ENCODE data around the gene TMEM121B. TPM values are rescaled to one million over a fixed set of nuclear protein-coding genes. Genes with fewer than 3 reads are reported as not detected.

The TMEM121B gene
- total RNA-seq, 1 experiment from 2014 or later: 8.1 TPM

GRCh38 chr22:17087498-17088131 lies 33.5 kb downstream of the TMEM121B start:
- H4K91ac ChIP-seq (ENCODE audit: insufficient read length, low read depth, low read length): no peak overlapping the region
- no peak overlapping the region for H2AK5ac ChIP-seq (ENCODE audit: insufficient read length, low read length)
- H4K5ac ChIP-seq (ENCODE audit: insufficient read length, low read depth, low read length): no peak overlapping the region
- no peak overlapping the region for H3K14ac ChIP-seq (ENCODE audit: insufficient read depth, low read length)
- H2BK20ac ChIP-seq (ENCODE audit: low read depth, low read length, poor library complexity, severe bottlenecking): no peak overlapping the region
- no peak for TF ChIP-seq CTCF (conservative IDR thresholded peaks at IDR 0.05)
- H2BK120ac ChIP-seq (ENCODE audit: low read depth, low read length, poor library complexity, severe bottlenecking): no peak overlapping the region
- H3T11ph ChIP-seq (ENCODE audit: low read length): no peak overlapping the region
- no peak overlapping the region for H2BK12ac ChIP-seq (ENCODE audit: insufficient read length, low read depth, low read length)
- no peaks in the 10 kb centered on the region for H3K9me3 ChIP-seq (ENCODE audit: control insufficient read depth, low read depth, low read length)
- no peaks in the 10 kb centered on the region; a peak in 2 of 7 replicates for H3K36me3 Mint-ChIP-seq (ENCODE audit: insufficient read depth in 1 of 3, low read depth in 3 of 3)
- H3K4me3 Mint-ChIP-seq: no peak overlapping the region
- no peak for DNase-seq
- no peaks in the 10 kb centered on the region for H4K20me1 ChIP-seq (ENCODE audit: control insufficient read depth, insufficient read depth, insufficient read length)
- no peak overlapping the region for H3K18ac ChIP-seq (ENCODE audit: insufficient read length, low read depth, low read length)
- H3K4ac ChIP-seq (ENCODE audit: low read depth, low read length): no peak overlapping the region
- no peak overlapping the region for H3K23ac ChIP-seq (ENCODE audit: insufficient read length, low read depth, low read length)
- WGBS (ENCODE audit: extremely low coverage, insufficient read length, low lambda C conversion rate): no CpG with 5 or more reads among the region's 12 CpGs
- no peaks in the 10 kb centered on the region; a peak in 1 of 5 replicates for H3K9me3 Mint-ChIP-seq
- H3K79me2 ChIP-seq (ENCODE audit: insufficient read depth, low read length): no peaks in the 10 kb centered on the region
- peaks cover 9% of the 10 kb centered on the region for H3K23me2 ChIP-seq (ENCODE audit: insufficient read length, low read depth, low read length, poor library complexity, severe bottlenecking)
- no peak overlapping the region for H3K4me2 ChIP-seq (ENCODE audit: insufficient read depth, insufficient read length, low read length)
- no peak overlapping the region for H3K9ac ChIP-seq (ENCODE audit: extremely low read depth, insufficient read length, low read length)
- peaks cover 38% of the 10 kb centered on the region for H3K27me3 Mint-ChIP-seq (ENCODE audit: low read depth)
- peaks cover 5% of the 10 kb centered on the region for H3K79me1 ChIP-seq (ENCODE audit: insufficient read depth, low read depth, low read length, poor library complexity, severe bottlenecking)
- peaks cover 3% of the 10 kb centered on the region; the same call in 1 of the 2 replicates for H3K27me3 ChIP-seq (ENCODE audit: insufficient read depth, low read length)
- H3K27ac Mint-ChIP-seq: no peak overlapping the region
- H2BK5ac ChIP-seq (ENCODE audit: insufficient read length, low read length): no peak overlapping the region
- no peak overlapping the region for H2BK15ac ChIP-seq (ENCODE audit: low read depth, low read length)
- H3K56ac ChIP-seq (ENCODE audit: insufficient read length, low read depth, low read length): no peak overlapping the region
- peaks cover 39 to 44% of the 10 kb centered on the region in 2 experiments for H3K4me1 Mint-ChIP-seq
- H4K8ac ChIP-seq (replicated peaks; ENCODE audit: insufficient read length, low read depth, low read length): no peak overlapping the region
- H3K4me1 ChIP-seq (ENCODE audit: insufficient read depth, low read length): no peaks in the 10 kb centered on the region; the same call in 1 of the 2 replicates
- H2AFZ ChIP-seq (ENCODE audit: low read length): no peak overlapping the region
- no peak overlapping the region for H3K27ac ChIP-seq (ENCODE audit: insufficient read length, low read depth, low read length)

Data from H9 (cell line).